HG03378 (cell line): ENCODE results near the gene SIL1.
"Not testable (repeated sequence)": the region's sequence is repeated elsewhere in the genome, so short reads cannot be mapped to it uniquely, and the experiment has no call there.

Experiments used
- ATAC-seq: cut with Tn5 transposase; IDR thresholded peaks from one replicate; pipeline ENCODE4 v1.9.1; 2021; ENCODE audit warnings: mild to moderate bottlenecking, moderate library complexity; ENCODE audit not compliant: unreplicated experiment

SIL1 gene

GRCh38 chr5:139038613-139039305, 159.4 kb downstream of the SIL1 start:
- no peak for ATAC-seq

GRCh38 chr5:139037732-139038131, 160.4 kb downstream of the SIL1 start:
- ATAC-seq, result no peak

- not testable (repeated sequence) for ATAC-seq
These were observed 161.8 kb downstream of the SIL1 start for GRCh38 chr5:139036332-139036731.

GRCh38 chr5:139027150-139027549, 171.0 kb downstream of the SIL1 start:
- no peak for ATAC-seq

- ATAC-seq, result no peak
These were observed 172.5 kb downstream of the SIL1 start for GRCh38 chr5:139025651-139026050.

GRCh38 chr5:139023286-139023685, 174.9 kb downstream of the SIL1 start:
- ATAC-seq, result no peak

- ATAC-seq, result no peak
These were observed 175.6 kb downstream of the SIL1 start for GRCh38 chr5:139022528-139022927.

GRCh38 chr5:139021346-139021745, 176.8 kb downstream of the SIL1 start:
- ATAC-seq, result no peak

GRCh38 chr5:139019880-139020279, 178.3 kb downstream of the SIL1 start:
- no peak for ATAC-seq

GRCh38 chr5:139019211-139019610, 179.0 kb downstream of the SIL1 start:
- no peak for ATAC-seq

GRCh38 chr5:139017624-139018023, 180.5 kb downstream of the SIL1 start:
- ATAC-seq, result no peak

GRCh38 chr5:139016186-139016585, 182.0 kb downstream of the SIL1 start:
- ATAC-seq, result no peak

GRCh38 chr5:139014726-139015125, 183.4 kb downstream of the SIL1 start:
- no peak for ATAC-seq

- ATAC-seq, result no peak
These were observed 186.0 kb downstream of the SIL1 start for GRCh38 chr5:139012176-139012575.

GRCh38 chr5:139011156-139011555, 187.0 kb downstream of the SIL1 start:
- ATAC-seq, result not testable (repeated sequence)

- no peak for ATAC-seq
These were observed 193.5 kb downstream of the SIL1 start for GRCh38 chr5:139004374-139005307.

GRCh38 chr5:138999674-139000073, 198.5 kb downstream of the SIL1 start:
- no peak for ATAC-seq

- no peak for ATAC-seq
These were observed 199.6 kb downstream of the SIL1 start for GRCh38 chr5:138998521-138998920.

- ATAC-seq, result no peak
These were observed 202.0 kb downstream of the SIL1 start for GRCh38 chr5:138996120-138996519.

GRCh38 chr5:138990986-138991590, 207.1 kb downstream of the SIL1 start:
- ATAC-seq, result no peak

- ATAC-seq, result no peak
These were observed 208.4 kb downstream of the SIL1 start for GRCh38 chr5:138989720-138990119.
